CD4-positive, CD25-positive, alpha-beta regulatory T cell (primary cell): ENCODE data around the gene GPR35. TPM values are rescaled to one million over a fixed set of nuclear protein-coding genes. Genes with fewer than 3 reads are reported as not detected.
A peak's percentile ranks its signal among the peaks of the same experiment; 100 is the strongest.

Experiments used
- ATAC-seq, 2 donors: fragments of 150-1000 bp; cut with Tn5 transposase; one replicate each; pipeline ENCODE4 v1.10.0; 2021; ENCODE audit warnings: low read depth in 2 of 2, moderate number of reproducible peaks in 2 of 2, moderate library complexity in 1 of 2
- DNase-seq, 3 donors: peaks; one replicate each; pipeline versions ENCODE4 v3.0.0 to v3.0.0-alpha.2; 2012 to 2022; ENCODE audit warnings: mixed read lengths in 1 of 3
- H3K27ac ChIP-seq: one replicate; pipeline ENCODE4 v1.7.0; 2013; ENCODE audit warnings: mild to moderate bottlenecking, low read length; ENCODE audit not compliant: insufficient read depth, poor library complexity, severe bottlenecking
- H3K27me3 ChIP-seq: one replicate; pipeline ENCODE4 v1.7.0; 2013; ENCODE audit warnings: low read length; ENCODE audit not compliant: control insufficient read depth, insufficient read depth
- H3K36me3 ChIP-seq: one replicate; pipeline ENCODE4 v1.7.0; 2013; ENCODE audit warnings: mild to moderate bottlenecking, low read length, moderate library complexity; ENCODE audit not compliant: control insufficient read depth, insufficient read depth
- H3K4me1 ChIP-seq: 2 replicates; pipeline ENCODE4 v1.7.0; 2013; ENCODE audit warnings: mild to moderate bottlenecking, low read length; ENCODE audit not compliant: insufficient read depth, control insufficient read depth, poor library complexity, severe bottlenecking
- H3K4me3 ChIP-seq: one replicate; pipeline ENCODE4 v1.7.0; 2013; ENCODE audit warnings: low read depth, mild to moderate bottlenecking, low read length, moderate library complexity
- H3K9me3 ChIP-seq, 2 experiments: 1 replicate in 1 of 2; 2 replicates in 1 of 2; pipeline ENCODE4 v1.7.0; 2013; ENCODE audit warnings: low read length in 2 of 2, mild to moderate bottlenecking in 1 of 2, moderate library complexity in 1 of 2; ENCODE audit not compliant: control insufficient read depth in 2 of 2
- H3K27ac Mint-ChIP-seq, 3 donors: one replicate each; pipeline ENCODE4 v1.8.0; 2020 to 2022; ENCODE audit warnings: mild to moderate bottlenecking in 3 of 3, mixed read lengths in 3 of 3, moderate library complexity in 2 of 3
- H3K27me3 Mint-ChIP-seq: one replicate; pipeline ENCODE4 v1.8.0; 2022; ENCODE audit warnings: mild to moderate bottlenecking, mixed read lengths
- H3K36me3 Mint-ChIP-seq: one replicate; pipeline ENCODE4 v1.8.0; 2020; ENCODE audit warnings: mixed read lengths
- H3K4me1 Mint-ChIP-seq, 4 donors: one replicate each; pipeline ENCODE4 v1.8.0; 2020 to 2022; ENCODE audit warnings: mixed read lengths in 4 of 4, mild to moderate bottlenecking in 1 of 4
- H3K4me3 Mint-ChIP-seq, 4 donors: one replicate each; pipeline ENCODE4 v1.8.0; 2020 to 2022; ENCODE audit warnings: mild to moderate bottlenecking in 4 of 4, mixed read lengths in 4 of 4, moderate library complexity in 3 of 4
- H3K9me3 Mint-ChIP-seq, 7 donors: one replicate each; pipeline ENCODE4 v1.8.0; 2020 to 2022; ENCODE audit warnings: mixed read lengths in 7 of 7, mild to moderate bottlenecking in 3 of 7, moderate library complexity in 2 of 7
- polyA plus RNA-seq, 4 donors: library from polyadenylated mRNA; unstranded; fragments of 300-500 nt; fragmentation: Illumina TruSeq; gene quantifications; one replicate each; pipeline ENCODE4 v1.2.3, GENCODE V29; 2021
- total RNA-seq: library from RNA; stranded (reverse); gene quantifications from one replicate; pipeline ENCODE4 v1.2.3, GENCODE V29; 2022

The GPR35 gene
- total and polyA plus RNA-seq, 5 donors from 2014 or later: 0.24 to 11.0 (median 0.56) TPM

GRCh38 chr2:240637116-240637900 lies 12.0 kb downstream of the GPR35 start:
- Histone ChIP-seq H3K9me3 (peaks cover 5 to 13% of the 10 kb centered on the region in 2 experiments), H3K36me3 (no peaks in the 10 kb centered on the region), H3K4me3 (no peak overlapping the region), H3K27ac (no peak overlapping the region), H3K4me1 (no peaks in the 10 kb centered on the region), H3K27me3 (no peaks in the 10 kb centered on the region)
- Mint-ChIP-seq H3K4me1 (no peaks in the 10 kb centered on the region), H3K4me3 (no peak overlapping the region), H3K36me3 (no peaks in the 10 kb centered on the region), H3K9me3 (peaks cover 0 to 16% (median 4%) of the 10 kb centered on the region in 7 donors), H3K27ac (no peak overlapping the region), H3K27me3 (no peaks in the 10 kb centered on the region)
- ATAC-seq: no peak
- DNase-seq: no peak

DNA sequence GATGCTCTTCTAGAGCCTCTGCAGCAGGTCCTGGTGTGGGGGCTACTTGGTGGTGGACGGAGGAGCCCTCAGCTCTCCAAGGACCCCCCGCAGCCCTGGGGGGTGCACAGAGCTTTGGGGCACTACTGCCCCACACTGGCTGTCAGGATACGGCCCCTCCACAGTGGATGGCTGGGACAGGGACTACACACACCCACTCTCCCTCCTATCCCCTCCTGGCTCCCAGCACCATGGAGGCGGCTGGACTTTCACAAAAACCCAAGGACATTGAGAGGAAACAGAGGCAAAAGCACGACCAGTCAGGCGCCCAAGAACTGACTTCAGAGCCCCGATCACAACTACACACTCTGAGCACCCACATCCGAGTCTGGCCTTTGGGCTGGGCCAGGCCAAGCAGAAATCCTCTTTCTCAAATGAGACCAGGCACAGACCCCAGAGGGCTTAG lies 12.6 kb downstream of the GPR35 start:
- H3K4me3 Mint-ChIP-seq: no peak overlapping the region
- Histone ChIP-seq H3K9me3 (peaks cover 5 to 13% of the 10 kb centered on the region in 2 experiments), H3K4me1 (no peaks in the 10 kb centered on the region), H3K27ac (no peak overlapping the region), H3K36me3 (no peaks in the 10 kb centered on the region), H3K4me3 (no peak overlapping the region), H3K27me3 (no peaks in the 10 kb centered on the region)
- peaks cover 0 to 15% (median 4%) of the 10 kb centered on the region in 7 donors for H3K9me3 Mint-ChIP-seq
- H3K4me1 Mint-ChIP-seq: no peaks in the 10 kb centered on the region
- ATAC-seq: no peak
- H3K27ac Mint-ChIP-seq: no peak overlapping the region
- no peaks in the 10 kb centered on the region for H3K36me3 Mint-ChIP-seq
- DNase-seq: no peak
- no peaks in the 10 kb centered on the region for H3K27me3 Mint-ChIP-seq

GRCh38 chr2:240638512-240639160 lies 13.4 kb downstream of the GPR35 start:
- Mint-ChIP-seq H3K4me1 (no peaks in the 10 kb centered on the region), H3K27me3 (no peaks in the 10 kb centered on the region), H3K27ac (peak overlapping the region in 1 of 3 donors; percentile 59), H3K36me3 (no peaks in the 10 kb centered on the region), H3K4me3 (no peak overlapping the region), H3K9me3 (peaks cover 0 to 8% (median under 1%) of the 10 kb centered on the region in 7 donors)
- DNase-seq: no peak
- no peaks in the 10 kb centered on the region for H3K36me3 ChIP-seq
- H3K9me3 ChIP-seq: peaks cover 2 to 10% of the 10 kb centered on the region in 2 experiments
- H3K4me1 ChIP-seq: no peaks in the 10 kb centered on the region
- ATAC-seq: no peak
- H3K27me3 ChIP-seq: no peaks in the 10 kb centered on the region
- H3K4me3 ChIP-seq: no peak overlapping the region
- no peak overlapping the region for H3K27ac ChIP-seq

DNA sequence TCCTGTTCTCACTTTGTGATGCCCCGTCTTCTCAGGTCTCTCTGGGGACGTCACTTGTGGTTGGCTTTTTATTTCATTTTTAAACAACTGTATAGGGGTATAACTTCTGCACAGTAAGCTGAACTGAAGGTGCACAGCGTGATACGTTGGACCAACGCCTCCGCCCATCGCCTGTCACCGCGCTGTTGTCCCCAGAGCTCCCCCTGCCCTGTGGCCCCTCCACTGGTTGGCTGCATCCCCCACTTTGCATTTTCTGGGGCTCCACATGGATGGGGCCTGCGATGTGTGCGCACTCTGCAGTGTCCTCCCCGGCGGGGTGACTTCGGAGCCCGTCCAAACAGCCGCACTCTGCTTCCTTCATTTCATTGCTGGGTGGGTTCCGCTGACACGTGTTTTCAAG lies 14.3 kb downstream of the GPR35 start:
- H3K4me3 ChIP-seq: no peak overlapping the region
- H3K27ac ChIP-seq: no peak overlapping the region
- no peaks in the 10 kb centered on the region for H3K36me3 Mint-ChIP-seq
- ATAC-seq: no peak
- no peaks in the 10 kb centered on the region for H3K4me1 ChIP-seq
- H3K27me3 Mint-ChIP-seq: no peaks in the 10 kb centered on the region
- H3K4me1 Mint-ChIP-seq: no peaks in the 10 kb centered on the region
- H3K27ac Mint-ChIP-seq: no peak overlapping the region
- no peak overlapping the region for H3K4me3 Mint-ChIP-seq
- DNase-seq: no peak
- H3K9me3 ChIP-seq: peaks cover 1% of the 10 kb centered on the region in 2 experiments
- peaks cover 0 to 3% (median under 1%) of the 10 kb centered on the region in 7 donors for H3K9me3 Mint-ChIP-seq
- no peaks in the 10 kb centered on the region for H3K36me3 ChIP-seq
- no peaks in the 10 kb centered on the region for H3K27me3 ChIP-seq

DNA sequence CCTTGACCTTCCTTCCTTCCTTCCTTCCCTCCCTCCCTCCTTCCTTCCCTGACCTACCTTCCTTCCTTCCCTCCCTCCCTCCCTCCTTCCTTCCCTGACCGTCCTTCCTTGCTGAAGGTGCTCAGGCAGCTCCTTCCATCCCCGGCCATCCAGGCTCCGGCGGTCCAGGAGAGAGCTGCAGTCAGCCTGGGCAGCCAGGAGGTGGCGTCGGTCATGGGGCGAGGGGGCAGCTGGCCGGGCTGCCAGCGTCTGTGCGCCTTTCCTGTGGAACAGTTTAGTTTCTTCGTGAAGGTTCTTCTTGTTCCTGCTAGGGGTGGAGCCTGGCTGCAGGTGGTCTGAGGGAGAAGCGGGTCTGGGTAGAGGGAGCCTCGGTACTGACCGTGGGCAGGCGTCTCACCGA lies 15.7 kb downstream of the GPR35 start:
- DNase-seq: no peak
- ATAC-seq: no peak
- Histone ChIP-seq H3K4me3 (no peak overlapping the region), H3K4me1 (no peaks in the 10 kb centered on the region), H3K27ac (no peak overlapping the region), H3K36me3 (no peaks in the 10 kb centered on the region), H3K27me3 (no peaks in the 10 kb centered on the region), H3K9me3 (no peaks in the 10 kb centered on the region)
- no peaks in the 10 kb centered on the region for H3K36me3 Mint-ChIP-seq
- no peaks in the 10 kb centered on the region for H3K27me3 Mint-ChIP-seq
- H3K27ac Mint-ChIP-seq: no peak overlapping the region
- H3K4me3 Mint-ChIP-seq: no peak overlapping the region
- H3K4me1 Mint-ChIP-seq: no peaks in the 10 kb centered on the region
- peaks cover 0 to 1% (median 0%) of the 10 kb centered on the region in 7 donors for H3K9me3 Mint-ChIP-seq

DNA sequence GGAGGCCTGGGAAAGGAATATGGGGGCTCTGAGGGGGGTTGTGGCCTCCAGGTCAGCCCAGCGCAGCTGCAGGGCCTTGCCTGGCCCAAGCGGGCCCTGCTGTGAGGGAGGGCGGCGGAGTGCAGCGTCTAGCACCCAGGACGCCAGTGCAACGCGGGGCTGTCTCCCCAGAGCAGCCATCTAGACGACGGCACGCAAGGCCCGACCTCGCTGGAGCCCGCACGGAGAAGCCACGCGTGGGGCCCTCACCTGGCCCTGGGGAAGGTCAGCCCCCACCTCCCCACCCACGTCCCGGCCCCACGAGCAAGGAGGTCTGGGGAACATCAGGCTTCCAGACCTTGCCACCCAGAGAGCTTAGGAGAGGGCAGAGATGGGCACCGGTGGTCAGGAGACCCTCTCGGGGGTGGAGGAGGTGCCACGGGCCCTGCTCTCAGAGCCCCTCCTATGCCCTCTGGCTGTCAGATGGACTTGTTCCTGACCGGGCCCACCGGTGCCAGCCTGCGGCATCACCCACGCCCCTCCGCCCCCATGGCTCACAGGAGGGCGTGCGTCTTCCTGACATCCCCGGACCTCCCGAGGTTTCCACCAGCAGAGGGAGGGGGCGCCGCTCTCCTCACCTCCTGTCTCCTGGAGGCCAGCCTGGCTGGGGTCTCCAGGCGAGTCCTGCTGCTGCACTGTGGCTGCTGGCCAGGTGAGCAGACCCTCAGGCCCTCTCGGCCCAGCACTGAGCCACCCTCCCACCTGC lies 17.0 kb downstream of the GPR35 start:
- no peaks in the 10 kb centered on the region for H3K36me3 Mint-ChIP-seq
- H3K9me3 Mint-ChIP-seq: peaks cover 0 to 1% (median 0%) of the 10 kb centered on the region in 7 donors
- no peaks in the 10 kb centered on the region for H3K27me3 Mint-ChIP-seq
- Histone ChIP-seq H3K27ac (no peak overlapping the region), H3K36me3 (no peaks in the 10 kb centered on the region), H3K4me3 (no peak overlapping the region), H3K27me3 (no peaks in the 10 kb centered on the region), H3K4me1 (no peaks in the 10 kb centered on the region), H3K9me3 (no peaks in the 10 kb centered on the region)
- H3K27ac Mint-ChIP-seq: no peak overlapping the region
- no peak for DNase-seq
- H3K4me1 Mint-ChIP-seq: no peaks in the 10 kb centered on the region
- ATAC-seq: no peak
- no peak overlapping the region for H3K4me3 Mint-ChIP-seq

DNA sequence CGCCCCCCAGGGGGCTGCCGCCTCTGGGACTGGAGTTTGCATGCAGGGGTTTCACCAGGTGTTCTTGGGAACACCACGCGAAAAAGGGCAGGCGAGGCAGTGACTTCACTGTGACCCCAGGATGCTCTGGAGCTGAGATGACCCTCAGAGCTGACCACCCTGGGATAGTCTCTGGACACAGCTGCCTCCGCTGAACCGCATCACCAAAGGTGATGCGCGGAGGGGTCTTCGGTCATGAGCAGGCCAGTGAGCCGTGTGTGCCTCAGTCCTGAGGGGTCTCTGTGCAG lies 17.5 kb downstream of the GPR35 start:
- no peaks in the 10 kb centered on the region for H3K9me3 ChIP-seq
- no peaks in the 10 kb centered on the region for H3K27me3 Mint-ChIP-seq
- no peaks in the 10 kb centered on the region for H3K36me3 Mint-ChIP-seq
- peaks cover 0 to 1% (median 0%) of the 10 kb centered on the region in 7 donors for H3K9me3 Mint-ChIP-seq
- H3K4me3 Mint-ChIP-seq: no peak overlapping the region
- H3K27me3 ChIP-seq: no peaks in the 10 kb centered on the region
- DNase-seq: no peak
- H3K27ac ChIP-seq: no peak overlapping the region
- H3K4me3 ChIP-seq: no peak overlapping the region
- H3K27ac Mint-ChIP-seq: no peak overlapping the region
- no peak for ATAC-seq
- H3K4me1 ChIP-seq: no peaks in the 10 kb centered on the region
- peaks cover 0 to 2% (median 0%) of the 10 kb centered on the region in 4 donors for H3K4me1 Mint-ChIP-seq
- H3K36me3 ChIP-seq: no peaks in the 10 kb centered on the region
